GM12878 (cell line): Measurements from ENCODE around the gene HMCN2.

ENCODE experiments used
- CTCF ChIP-seq, 3 experiments: IDR thresholded peaks in 2 of 3; conservative IDR thresholded peaks in 1 of 3; 2 replicates each; pipeline ENCODE4 v1.5.1; 2011; ENCODE audit warnings: low read depth in 3 of 3, low read length in 3 of 3, mild to moderate bottlenecking in 3 of 3, control low read depth in 2 of 3, moderate library complexity in 2 of 3, inconsistent platforms in 1 of 3, mixed read lengths in 1 of 3; ENCODE audit not compliant: control insufficient read depth in 2 of 3, insufficient read depth in 1 of 3; ENCODE audit errors: extremely low read depth in 1 of 3
- EGR1 ChIP-seq, 2 experiments: IDR thresholded peaks; 1 replicate in 1 of 2; 2 replicates in 1 of 2; pipeline ENCODE4 v1.6.1; 2011 to 2012; ENCODE audit warnings: low read depth in 2 of 2, low read length in 2 of 2, borderline replicate concordance in 1 of 2, mild to moderate bottlenecking in 1 of 2, moderate library complexity in 1 of 2
- EP300 ChIP-seq, 2 experiments: fragments of 150-350 bp in 1 of 2; IDR thresholded peaks; 2 replicates each; pipeline ENCODE4 v1.6.1; 2011 to 2012; ENCODE audit warnings: low read depth in 2 of 2, low read length in 2 of 2, borderline replicate concordance in 1 of 2, improper control_type of control experiment in 1 of 2, inconsistent platforms in 1 of 2; ENCODE audit not compliant: control insufficient read depth in 1 of 2
- ESRRA ChIP-seq: IDR thresholded peaks from 2 replicates; pipeline ENCODE4 v1.6.1; 2012; ENCODE audit warnings: mild to moderate bottlenecking, low read length, improper control_type of control experiment
- EZH2 ChIP-seq: IDR thresholded peaks from 2 replicates; pipeline ENCODE4 v1.6.1; 2012; ENCODE audit warnings: low read depth, mild to moderate bottlenecking, control low read depth, inconsistent platforms, low read length, borderline replicate concordance; ENCODE audit not compliant: control insufficient read depth
- GABPA ChIP-seq: IDR thresholded peaks from 2 replicates; pipeline ENCODE4 v1.6.1; 2014; ENCODE audit warnings: antibody characterized with exemption, low read depth, mild to moderate bottlenecking, inconsistent platforms
- HDAC2 ChIP-seq: fragments of 200-600 bp; sonication (generic); IDR thresholded peaks from 2 replicates; pipeline ENCODE4 v1.6.1; 2017
- HDAC6 ChIP-seq: fragments of 200-600 bp; sonication (generic); IDR thresholded peaks from one replicate; pipeline ENCODE4 v1.8.0; 2017; ENCODE audit warnings: antibody characterized with exemption; ENCODE audit not compliant: unreplicated experiment
- KLF5 ChIP-seq: fragments of 450-650 bp; IDR thresholded peaks from 2 replicates; pipeline ENCODE4 v1.6.1; 2014; ENCODE audit warnings: mild to moderate bottlenecking; ENCODE audit not compliant: partially characterized antibody
- SRF ChIP-seq, 2 experiments: IDR thresholded peaks; 2 replicates each; pipeline ENCODE4 v1.6.1; 2011; ENCODE audit warnings: low read depth in 2 of 2, low read length in 2 of 2, mild to moderate bottlenecking in 1 of 2, moderate library complexity in 1 of 2
- ZBTB40 ChIP-seq: fragments of 450-650 bp; IDR thresholded peaks from 2 replicates; pipeline ENCODE4 v1.6.1; 2016; ENCODE audit warnings: mild to moderate bottlenecking, moderate library complexity, borderline replicate concordance

GRCh38 chr9:130319944-130320712 is 54.6 kb downstream of the HMCN2 start:
- TF ChIP-seq EP300 (IDR thresholded peaks at IDR 0.05; ENCODE audit: borderline replicate concordance in 1 of 2, control insufficient read depth in 1 of 2, low read depth in 2 of 2, low read length in 2 of 2) (no peak), KLF5 (no peak), GABPA (no peak), CTCF (IDR thresholded peaks at IDR 0.05 in 2 of 3, conservative IDR thresholded peaks at IDR 0.05 in 1 of 3; ENCODE audit: control insufficient read depth in 2 of 3, extremely low read depth in 1 of 3, insufficient read depth in 1 of 3, low read depth in 3 of 3, low read length in 3 of 3) (no peak), ESRRA (no peak), ZBTB40 (no peak), SRF (IDR thresholded peaks at IDR 0.05; ENCODE audit: low read depth in 2 of 2, low read length in 2 of 2) (no peak), HDAC6 (no peak), EGR1 (IDR thresholded peaks at IDR 0.05; ENCODE audit: borderline replicate concordance in 1 of 2, low read depth in 2 of 2, low read length in 2 of 2) (no peak), EZH2 (no peak), HDAC2 (no peak)
